GM18507 (cell line): ENCODE measurements around the gene NUDT4.
A peak's percentile ranks its signal among the peaks of the same experiment; 100 is the strongest.
"Not testable (repeated sequence)": the region's sequence is repeated elsewhere in the genome, so short reads cannot be mapped to it uniquely, and the experiment has no call there.

Source experiments
- DNase-seq: peaks from one replicate; pipeline ENCODE4 v3.0.0; 2011; ENCODE audit warnings: low read depth; ENCODE audit not compliant: insufficient read length; ENCODE audit errors: extremely low spot score
- FAIRE-seq: peaks from 2 replicates; lab custom pipeline; 2011; peaks lifted over from hg19 to GRCh38; lab: Jason Lieb, UNC

NUDT4 gene

GRCh38 chr12:93365616-93366405 lies 11.9 kb upstream of the NUDT4 start:
- no peak for FAIRE-seq
- DNase-seq = no peak

DNA sequence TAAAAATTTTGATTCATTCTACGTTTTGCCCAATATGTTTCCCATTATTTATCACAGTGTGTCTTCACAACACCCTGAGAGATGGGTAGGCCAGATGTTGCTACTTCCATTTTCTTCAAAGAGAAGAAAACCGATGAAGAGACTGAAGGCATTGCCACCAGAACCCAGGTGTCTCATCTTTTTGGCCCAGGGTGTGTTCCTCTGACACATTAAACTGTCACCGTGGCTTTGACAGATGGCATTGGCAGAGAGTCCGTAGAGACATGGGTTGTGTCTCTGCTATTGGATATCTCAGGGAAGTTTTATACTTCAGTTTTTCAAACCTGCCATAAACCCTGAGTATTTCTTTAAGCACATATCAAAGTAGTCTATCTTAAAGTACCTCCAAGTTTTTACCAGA lies 11.3 kb upstream of the NUDT4 start:
- FAIRE-seq = no peak
- no peak for DNase-seq

GRCh38 chr12:93368766-93369165 lies 9.0 kb upstream of the NUDT4 start:
- FAIRE-seq (no peak), DNase-seq (no peak)

GRCh38 chr12:93369505-93369904 lies 8.2 kb upstream of the NUDT4 start:
- FAIRE-seq = no peak

GRCh38 chr12:93370947-93371346 lies 6.8 kb upstream of the NUDT4 start:
- DNase-seq (no peak), FAIRE-seq (no peak)

More at GRCh38 chr12:93369505-93369904, 8.2 kb upstream of the NUDT4 start:
- DNase-seq = no peak

DNA sequence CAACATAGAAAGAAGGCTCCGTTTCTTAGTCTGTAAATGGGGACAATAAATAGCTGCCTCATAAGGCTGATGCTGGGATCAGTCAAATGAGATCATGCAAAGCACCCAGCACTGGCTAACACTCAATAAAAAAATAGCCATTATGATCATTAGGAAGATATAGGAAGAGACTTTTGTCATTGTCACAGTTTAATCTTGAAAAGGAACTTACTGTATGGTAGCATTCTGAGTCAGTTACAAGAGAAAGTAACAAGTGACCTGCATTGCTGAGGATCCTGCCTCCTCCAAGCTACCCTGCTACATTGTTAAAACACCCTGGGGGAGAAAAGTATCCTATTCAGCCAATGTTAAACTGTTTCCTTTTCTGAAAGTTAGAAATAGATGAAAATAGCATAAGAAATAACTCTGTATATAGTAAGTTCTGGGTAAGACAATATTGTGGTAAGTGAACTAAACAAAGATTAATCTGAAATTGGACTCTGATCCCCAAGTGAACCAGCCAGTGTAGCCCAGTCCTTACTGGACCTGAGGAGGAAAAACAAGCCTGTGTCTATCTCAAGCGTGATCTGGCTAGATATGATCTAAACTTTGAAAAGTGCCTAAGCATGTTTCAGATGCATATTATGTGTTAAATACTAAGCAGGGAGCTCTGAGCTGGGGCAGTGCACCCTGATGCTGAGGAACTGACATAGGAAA lies 3.6 kb upstream of the NUDT4 start:
- DNase-seq (no peak), FAIRE-seq (no peak)

DNA sequence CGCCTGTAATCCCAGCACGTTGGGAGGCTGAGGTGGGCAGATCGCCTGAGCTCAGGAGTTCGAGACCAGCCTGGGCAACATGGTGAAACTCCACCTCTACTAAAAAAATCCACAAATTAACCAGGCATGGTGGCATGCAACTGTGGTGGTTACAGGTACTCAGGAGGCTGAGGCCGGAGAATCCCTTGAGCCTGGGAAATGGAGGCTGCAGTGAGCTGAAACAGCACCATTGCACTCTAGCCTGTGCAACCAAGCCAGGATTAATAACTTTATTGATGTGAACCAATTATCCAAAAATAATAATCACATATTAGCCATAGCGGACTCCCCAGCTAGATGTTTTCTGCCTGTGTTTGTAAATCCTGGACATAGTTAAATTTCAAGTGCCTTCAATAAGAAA lies 1.8 kb upstream of the NUDT4 start:
- DNase-seq = no peak
- FAIRE-seq = no peak

- FAIRE-seq (no peak), DNase-seq (no peak)
Measured at GRCh38 chr12:93376436-93377251, 1.1 kb upstream of the NUDT4 start.

DNA sequence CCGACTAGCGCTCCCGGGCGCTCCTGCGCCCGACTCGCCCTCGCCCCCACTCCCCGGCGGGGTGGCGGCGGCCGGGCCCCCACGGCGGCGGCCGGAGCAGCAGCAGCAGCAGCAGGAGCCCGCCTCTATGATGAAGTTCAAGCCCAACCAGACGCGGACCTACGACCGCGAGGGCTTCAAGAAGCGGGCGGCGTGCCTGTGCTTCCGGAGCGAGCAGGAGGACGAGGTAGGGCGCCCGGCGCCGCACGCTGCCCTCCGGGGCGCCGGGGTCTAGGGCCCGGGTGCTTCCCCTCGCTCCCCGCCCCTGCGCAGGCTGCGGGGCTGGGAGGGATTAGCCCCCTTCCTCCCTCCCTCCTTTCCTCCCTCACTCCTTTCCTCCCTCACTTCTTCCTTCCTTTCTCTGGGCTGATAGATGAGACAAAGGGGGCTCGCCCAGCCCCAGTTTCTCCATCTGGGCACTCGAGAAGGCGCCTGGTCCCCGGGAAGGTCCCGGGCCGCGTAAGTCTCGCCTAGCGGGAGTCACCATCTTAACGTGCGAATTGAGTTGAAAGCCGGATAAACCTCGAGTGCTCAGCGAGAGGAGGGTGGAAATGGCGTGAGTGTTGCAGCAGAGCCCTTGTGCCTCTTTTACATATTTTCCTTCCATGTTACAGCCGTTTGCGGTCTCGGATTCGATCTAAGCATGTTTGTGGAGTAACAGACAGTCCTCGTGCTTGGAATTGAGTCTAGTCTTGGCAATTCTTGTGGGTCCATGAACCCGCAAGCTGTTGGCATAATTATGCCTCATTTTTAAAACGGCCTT lies 672 bp downstream of the NUDT4 start:
- not testable (repeated sequence) for DNase-seq
- FAIRE-seq = peak; percentile 59

DNA sequence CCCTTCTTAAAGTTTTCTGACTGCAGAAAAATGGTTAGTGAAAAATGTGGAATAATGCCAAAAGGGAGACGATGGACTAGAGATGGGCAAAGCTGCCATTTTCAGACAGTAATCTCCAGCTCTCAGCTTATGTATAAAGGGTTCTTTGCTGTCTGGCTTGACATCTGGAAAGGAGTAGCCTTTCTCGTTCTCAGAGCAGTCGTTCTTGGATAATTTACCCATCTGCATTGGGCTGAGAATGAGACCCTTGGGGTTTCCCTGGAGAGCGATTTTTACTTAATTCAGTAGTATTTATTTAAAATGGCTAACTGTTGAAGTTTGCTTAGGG lies 1.2 kb downstream of the NUDT4 start:
- no peak for DNase-seq
- FAIRE-seq = no peak

DNA sequence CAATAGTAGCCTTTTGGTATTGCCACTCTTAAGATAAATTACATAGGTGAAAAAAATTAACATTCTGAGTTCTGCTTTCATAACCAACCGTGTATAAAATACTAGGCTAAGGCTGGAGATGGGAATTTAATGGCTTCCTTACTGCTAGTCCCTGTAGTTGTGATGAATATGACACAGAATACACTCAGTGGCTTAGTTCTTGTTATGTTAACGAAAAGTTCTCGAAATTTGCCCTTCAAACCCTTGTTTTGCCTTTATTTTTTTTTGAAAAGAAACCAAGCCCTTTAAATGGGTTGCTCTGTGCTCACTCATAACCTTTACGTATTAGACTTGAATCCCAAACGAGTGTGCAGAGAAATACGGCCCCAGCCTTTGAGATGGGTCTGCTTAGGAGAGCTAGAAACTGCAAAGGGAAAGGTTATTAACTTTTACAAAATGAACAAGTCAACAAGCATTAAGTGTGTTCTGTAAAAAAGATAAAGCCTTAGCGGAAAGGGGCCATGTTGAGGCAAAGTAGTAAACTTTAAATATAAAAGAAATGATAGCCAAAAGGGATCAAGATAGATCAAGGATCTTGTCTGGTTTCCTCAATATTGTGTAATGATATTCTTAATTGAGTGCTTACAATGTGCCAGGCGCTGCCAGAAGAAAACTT lies 1.7 kb downstream of the NUDT4 start:
- FAIRE-seq (no peak), DNase-seq (no peak)

DNA sequence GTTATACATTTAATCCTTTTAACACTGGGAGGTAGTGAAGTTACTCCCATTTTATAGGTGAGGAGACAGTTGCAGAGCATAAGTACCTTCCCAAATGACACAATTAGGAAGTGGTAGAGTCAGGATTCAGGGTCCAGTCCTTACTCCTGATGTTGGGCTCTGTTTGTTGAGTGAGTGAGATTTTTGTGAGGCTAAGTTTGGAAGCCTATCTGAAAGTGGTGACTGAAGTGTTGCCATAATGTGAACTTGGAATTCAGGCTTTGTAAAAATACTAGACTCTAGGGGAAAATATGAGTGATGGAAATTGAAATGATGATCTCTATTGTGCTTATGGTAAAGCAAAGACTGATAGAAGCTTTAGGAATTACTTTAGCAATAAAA lies 2.2 kb downstream of the NUDT4 start:
- DNase-seq (no peak), FAIRE-seq (no peak)

- no peak for DNase-seq
Measured at GRCh38 chr12:93380480-93381121, 2.9 kb downstream of the NUDT4 start.

GRCh38 chr12:93381161-93381975 lies 3.6 kb downstream of the NUDT4 start:
- DNase-seq (no peak), FAIRE-seq (no peak)

More at GRCh38 chr12:93380480-93381121, 2.9 kb downstream of the NUDT4 start:
- peak; percentile 35 for FAIRE-seq

DNA sequence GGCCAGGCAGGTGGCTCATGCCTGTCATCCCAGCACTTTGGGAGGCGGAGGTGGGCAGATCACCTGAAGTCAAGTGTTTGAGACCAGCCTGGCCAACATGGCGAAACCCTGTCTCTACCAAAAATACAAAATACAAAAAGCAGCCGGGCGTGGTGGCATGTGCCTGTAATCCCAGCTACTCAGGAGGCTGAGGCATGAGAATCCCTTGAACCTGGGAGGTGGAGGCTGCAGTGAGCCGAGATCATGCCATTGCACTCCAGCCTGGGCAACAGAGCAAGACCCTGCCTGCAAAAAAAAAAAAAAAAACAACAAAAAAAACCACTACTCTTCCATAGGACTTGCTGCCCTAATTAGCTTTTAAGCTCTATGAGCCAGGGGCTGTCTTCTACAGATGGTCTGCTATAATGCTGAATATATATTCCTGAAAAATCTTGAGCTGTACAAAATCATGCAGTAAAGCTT lies 4.3 kb downstream of the NUDT4 start:
- not testable (repeated sequence) for FAIRE-seq, DNase-seq

DNA sequence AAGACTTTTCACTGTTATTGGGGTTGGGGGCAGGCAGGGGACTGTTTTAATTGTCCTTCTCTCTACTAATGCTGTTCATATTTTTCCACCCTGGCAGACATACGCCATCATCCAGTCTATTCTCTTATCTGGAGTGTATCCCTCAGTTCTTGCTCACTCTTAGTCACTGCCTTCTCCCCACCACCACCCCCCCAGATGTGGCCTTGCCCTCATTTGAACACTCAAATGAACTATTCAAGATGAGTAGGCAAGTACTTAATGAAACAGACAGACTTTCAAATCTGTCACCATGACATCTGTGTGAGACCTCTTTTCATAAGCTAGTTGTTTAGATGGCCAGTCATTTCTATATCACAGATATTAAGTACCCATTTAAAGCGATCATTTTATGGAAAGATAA lies 10.1 kb downstream of the NUDT4 start:
- DNase-seq (no peak), FAIRE-seq (no peak)

- no peak for FAIRE-seq
- no peak for DNase-seq
Measured at GRCh38 chr12:93390031-93390430, 12.3 kb downstream of the NUDT4 start.
